HG02798 (cell line): Measurements from ENCODE around the gene PNPLA7.
"Not testable (repeated sequence)": the region's sequence is repeated elsewhere in the genome, so short reads cannot be mapped to it uniquely, and the experiment has no call there.

Experiments used
- ATAC-seq: cut with Tn5 transposase; IDR thresholded peaks from one replicate; pipeline ENCODE4 v1.9.1; 2021; ENCODE audit warnings: mild to moderate bottlenecking; ENCODE audit not compliant: unreplicated experiment, poor library complexity

Gene PNPLA7

DNA sequence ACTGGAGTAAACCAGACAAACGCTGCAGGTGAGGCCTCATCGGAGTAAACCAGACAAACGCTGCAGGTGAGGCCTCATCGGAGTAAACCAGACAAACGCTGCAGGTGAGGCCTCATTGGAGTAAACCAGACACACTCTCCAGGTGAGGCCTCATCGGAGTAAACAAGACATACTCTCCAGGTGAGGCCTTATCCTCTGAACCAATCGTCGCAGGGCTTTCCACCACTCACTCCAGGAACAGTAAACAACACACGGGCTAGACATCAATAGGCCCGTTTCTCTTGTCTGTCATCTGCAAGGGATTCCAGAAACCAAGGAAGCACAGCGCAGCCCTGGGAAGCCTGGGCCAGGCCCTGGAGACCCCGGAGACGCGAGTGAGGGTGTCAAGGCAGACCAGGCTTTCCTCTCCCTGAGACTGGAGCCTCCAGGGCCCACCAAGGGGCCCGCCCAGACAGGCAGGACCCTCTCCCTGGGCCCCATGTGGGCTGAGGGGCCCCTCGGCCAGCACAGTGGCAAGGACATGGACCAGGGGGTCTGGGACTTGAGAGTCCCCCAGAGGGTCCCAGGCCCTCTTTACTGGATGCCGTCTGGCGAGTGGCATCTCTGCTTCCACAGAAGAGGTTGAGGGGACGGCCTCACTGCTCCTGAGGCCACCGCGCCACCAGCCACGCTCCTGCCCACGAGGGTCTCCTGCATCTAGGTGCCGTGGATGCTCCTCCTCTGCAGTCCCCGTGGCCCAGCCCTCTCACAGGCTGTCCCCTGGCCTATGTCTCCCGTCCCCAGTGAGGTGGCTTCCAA is 64.7 kb downstream of the PNPLA7 start:
- no peak for ATAC-seq

DNA sequence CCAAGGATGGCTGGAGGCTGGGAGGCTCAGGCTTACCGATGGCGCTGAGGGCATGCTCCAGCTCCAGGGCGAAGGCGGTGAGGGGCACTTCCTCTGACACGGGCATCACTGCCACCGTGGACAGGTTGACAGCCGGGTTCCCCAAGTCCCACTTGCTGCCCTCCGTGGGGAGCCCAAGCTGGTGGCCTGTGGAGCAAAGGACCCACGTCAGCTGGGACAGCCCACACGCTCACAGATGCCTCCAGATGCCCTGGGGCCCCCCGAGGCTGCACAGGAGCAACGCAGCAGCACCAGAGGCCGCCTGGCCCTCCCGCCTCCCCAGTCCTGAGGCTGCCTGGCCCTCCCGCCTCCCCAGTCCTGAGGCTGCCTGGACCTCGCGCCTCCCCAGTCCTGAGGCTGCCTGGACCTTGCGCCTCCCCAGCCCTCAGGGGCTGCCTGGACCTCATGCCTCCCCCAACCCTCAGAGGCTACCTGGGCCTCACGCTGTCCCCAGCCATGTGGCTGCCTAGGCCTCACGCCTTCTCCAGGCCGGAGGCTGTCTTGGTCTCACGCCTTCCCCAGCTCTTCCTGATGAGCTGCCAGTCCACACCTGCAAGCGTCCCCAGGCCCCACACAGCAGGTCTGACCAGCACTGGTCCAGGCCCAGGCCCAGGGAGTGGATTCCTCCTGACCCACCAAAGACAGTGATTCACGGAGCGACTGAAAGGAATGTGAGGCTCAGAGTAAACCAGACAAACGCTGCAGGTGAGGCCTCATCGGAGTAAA is 65.5 kb downstream of the PNPLA7 start:
- ATAC-seq = no peak

- ATAC-seq = no peak
Measured at GRCh38 chr9:137482094-137482781, 68.0 kb downstream of the PNPLA7 start.

GRCh38 chr9:137480686-137481683 is 69.2 kb downstream of the PNPLA7 start:
- ATAC-seq = no peak

GRCh38 chr9:137479892-137480685 is 70.1 kb downstream of the PNPLA7 start:
- ATAC-seq = no peak

GRCh38 chr9:137478962-137479861 is 71.0 kb downstream of the PNPLA7 start:
- no peak for ATAC-seq

- no peak for ATAC-seq
Measured at GRCh38 chr9:137478613-137478961, 71.6 kb downstream of the PNPLA7 start.

DNA sequence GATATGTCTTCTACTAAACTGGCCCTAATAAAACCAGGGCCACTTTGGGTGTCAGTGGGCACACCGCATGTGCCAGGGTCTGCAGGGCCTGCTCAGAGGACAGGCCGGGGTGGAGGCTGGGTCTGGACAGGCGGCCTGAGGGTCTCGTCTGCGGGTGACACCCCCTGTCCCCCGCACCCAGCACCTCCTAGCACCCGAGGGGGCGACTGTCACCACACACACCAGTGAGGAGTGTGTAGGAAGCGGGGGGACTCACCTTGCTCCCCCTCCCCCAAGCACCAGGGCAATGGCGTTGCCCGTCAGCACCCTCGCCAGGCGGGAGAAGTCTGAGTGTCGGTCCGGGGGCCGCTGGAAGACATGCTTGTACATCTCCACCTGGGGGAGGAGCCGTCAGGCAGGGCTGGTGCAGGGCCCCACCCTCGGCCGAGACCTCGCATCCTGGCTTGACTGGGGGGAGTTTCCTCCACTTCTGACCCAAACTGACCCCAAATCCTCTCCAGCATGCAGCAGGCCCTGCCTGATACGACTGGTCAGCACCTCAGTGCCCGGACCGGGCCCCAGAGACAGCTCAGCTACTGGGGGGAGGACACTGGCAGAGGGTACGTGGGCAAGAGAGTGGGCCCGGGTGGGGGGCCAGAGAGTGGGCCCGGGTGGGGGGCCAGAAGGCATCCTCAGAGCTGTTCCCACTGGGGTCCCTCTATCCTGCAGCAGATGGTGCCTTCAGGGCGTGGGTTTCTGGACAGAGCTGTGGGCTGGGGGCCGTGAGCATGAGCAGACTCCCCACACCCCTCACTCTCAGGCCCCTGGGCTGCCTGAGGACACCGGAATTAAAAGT is 72.2 kb downstream of the PNPLA7 start:
- ATAC-seq = no peak

GRCh38 chr9:137476856-137477255 is 73.3 kb downstream of the PNPLA7 start:
- no peak for ATAC-seq

DNA sequence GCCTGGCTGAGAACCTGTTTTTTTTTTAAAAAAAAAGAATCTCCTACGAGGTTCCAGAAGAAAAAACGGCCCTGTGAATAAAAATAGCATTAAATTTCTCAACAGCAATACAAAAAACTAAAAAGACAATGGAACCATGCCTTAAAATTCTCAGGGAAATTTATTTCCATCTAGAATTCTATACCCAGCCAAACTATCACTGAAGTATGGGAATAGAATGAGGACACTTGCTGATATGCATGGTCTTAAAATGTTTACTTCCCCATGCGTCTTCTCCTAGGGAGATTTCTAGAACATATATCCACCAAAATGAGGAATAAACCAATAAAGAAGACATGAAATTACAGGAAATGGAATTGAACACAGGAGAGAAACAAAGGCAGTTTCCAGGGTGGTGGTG is 74.5 kb downstream of the PNPLA7 start:
- ATAC-seq = no peak

DNA sequence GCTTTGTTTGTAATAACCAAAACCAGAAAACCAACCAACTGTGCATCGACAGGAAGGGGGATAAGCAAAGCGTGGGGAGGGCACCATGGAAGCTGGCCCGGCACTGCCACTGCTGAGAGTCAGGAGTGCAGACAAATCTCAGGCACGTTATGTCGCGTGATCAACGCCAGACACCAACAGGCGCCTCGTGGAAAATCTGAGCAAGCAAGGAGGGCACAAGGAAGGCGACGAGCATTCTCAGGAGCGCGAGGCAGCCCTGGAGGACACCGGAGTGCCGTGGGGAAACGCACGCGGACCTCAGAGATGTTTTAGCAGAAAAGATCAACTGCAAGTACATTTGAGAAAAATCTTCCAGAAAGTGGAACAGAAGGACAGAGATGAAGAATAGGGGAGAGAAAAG is 75.9 kb downstream of the PNPLA7 start:
- ATAC-seq = no peak

- no peak for ATAC-seq
Measured at GRCh38 chr9:137470785-137471184, 79.4 kb downstream of the PNPLA7 start.

GRCh38 chr9:137467896-137468295 is 82.3 kb downstream of the PNPLA7 start:
- no peak for ATAC-seq

- no peak for ATAC-seq
Measured at GRCh38 chr9:137467161-137467581, 83.0 kb downstream of the PNPLA7 start.

- not testable (repeated sequence) for ATAC-seq
Measured at GRCh38 chr9:137466389-137467085, 83.7 kb downstream of the PNPLA7 start.

GRCh38 chr9:137465720-137466388 is 84.3 kb downstream of the PNPLA7 start:
- no peak for ATAC-seq
